GM18508 (cell line): ENCODE measurements around the gene RAD51.

Experiments
- ATAC-seq: cut with Tn5 transposase; IDR thresholded peaks from one replicate; pipeline ENCODE4 v1.9.1; 2021; ENCODE audit warnings: moderate number of reproducible peaks; ENCODE audit not compliant: insufficient read depth, unreplicated experiment

RAD51 gene

DNA sequence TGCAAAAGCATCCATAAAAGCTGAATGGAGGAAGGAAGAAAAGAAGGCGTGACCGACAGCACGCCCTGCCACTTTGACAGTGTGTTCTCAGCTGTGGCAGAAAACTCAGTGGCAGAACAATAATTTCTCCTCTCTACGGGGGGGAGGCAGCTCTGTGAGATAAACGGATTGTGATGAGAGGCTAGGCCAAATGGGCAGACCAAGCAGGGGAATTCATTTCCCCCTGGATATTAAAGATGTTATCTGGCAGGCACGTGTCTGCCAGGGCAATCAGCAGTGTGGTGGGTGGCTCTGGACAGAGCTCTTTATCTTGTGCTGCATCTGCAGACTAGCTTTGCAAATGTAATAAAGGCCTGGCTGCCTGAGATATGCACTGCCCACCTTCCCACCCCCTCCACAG is 62.0 kb downstream of the RAD51 start:
- no peak for ATAC-seq

DNA sequence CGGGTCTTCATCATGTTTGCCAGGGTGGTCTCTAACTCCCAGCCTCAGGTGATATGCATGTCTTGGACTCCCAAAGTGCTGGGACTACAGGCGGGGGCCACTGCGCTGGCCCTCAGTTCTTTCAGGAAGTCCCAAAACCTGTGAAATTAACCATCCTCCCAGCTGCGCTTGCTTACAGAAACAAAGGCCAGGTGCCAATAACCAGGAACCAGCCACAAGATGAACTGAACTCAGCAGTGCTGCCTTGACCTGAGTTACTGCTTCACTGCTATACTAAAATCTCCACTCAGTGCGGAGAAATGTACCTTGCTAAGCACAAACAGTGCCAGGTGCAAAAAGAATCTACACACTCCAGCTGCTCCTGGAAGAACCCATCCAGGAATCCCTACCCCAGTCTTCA is 65.0 kb downstream of the RAD51 start:
- no peak for ATAC-seq

DNA sequence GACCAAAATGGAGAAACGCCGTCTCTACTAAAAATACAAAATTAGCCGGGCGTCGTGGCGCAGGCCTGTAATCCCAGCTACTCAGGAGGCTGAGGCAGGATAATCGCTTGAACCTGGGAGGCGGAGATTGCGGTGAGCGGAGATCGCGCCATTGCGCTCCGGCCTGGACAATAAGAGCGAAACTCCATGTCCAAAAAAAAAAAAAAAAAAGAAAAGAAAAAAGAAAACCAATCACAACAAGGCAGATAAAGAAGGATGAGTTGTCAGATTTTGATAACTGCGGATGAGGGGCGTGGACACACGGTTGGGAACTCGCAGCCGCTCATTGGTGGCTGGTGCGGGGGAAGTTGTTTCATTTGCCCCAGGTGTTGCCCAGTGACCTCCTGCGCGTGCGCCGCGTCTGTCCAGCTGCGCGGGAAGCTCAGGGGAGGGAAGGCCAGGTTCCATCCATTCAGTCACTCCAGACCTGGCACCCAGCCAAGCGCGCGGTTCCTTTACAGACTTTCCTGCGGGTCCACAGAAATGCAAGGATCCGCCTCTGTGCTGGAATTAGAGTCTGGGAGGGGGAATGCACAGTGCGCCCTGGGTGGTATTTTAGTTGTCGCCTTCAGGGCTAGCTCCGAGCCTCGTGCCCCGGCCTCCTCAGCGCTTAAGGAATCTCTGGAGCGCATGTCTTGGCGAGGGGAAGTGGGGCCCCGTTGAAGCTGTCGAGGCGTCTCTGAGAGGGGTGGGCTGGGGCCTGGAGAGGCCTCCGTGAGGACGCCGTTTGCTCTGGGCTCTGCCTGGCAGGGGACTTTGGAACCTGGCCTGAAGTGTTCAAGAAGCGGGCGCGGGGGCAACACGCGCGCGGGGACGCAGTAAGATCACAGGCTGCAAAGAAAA is 68.2 kb downstream of the RAD51 start:
- ATAC-seq = no peak

DNA sequence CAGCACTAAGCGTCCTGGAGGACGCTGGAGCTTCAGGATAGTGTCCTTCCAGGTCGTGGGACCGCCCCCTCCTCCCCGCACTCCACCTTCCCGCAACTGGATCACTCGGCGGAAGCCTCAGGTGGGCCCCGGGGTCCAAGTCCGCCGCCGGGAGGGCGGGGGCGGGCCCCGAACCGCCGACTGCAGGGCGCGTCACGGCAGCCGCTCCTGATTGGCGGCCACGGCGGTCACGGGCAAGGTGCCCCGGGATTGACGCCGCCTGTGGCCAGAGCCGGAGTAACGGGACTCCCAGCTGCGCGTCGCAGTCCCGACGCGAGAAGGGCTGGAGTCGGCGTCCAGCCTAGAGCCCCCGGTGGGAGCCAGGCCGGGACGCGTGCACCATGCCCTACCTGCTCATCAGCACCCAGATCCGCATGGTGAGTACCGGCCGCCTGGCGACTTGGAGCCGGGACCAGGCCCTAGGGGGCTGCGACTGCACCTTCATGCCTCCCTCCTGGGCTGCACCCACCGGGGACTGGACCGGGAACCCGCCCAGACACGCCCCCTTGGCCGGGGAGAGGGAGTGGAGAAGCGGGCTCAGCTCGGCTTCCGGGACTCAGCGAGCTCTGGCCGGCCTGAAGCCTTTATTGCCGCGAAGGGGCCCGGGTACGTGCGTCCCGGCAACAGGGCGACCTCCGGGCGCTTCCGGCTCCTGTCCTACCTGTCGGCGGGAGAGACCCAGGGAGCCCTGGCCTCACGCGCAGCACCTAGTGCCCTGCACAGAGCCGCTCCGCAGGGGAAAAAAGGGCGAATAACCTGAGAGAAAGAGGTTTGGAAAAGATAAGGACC is 69.0 kb downstream of the RAD51 start, which contains the start of gene GCHFR:
Gene GCHFR, plus strand, starts transcription at position 268 of the 828 bp plus-strand sequence. Its CDS starts 113 bp downstream, at position 381.
- no peak for ATAC-seq

DNA sequence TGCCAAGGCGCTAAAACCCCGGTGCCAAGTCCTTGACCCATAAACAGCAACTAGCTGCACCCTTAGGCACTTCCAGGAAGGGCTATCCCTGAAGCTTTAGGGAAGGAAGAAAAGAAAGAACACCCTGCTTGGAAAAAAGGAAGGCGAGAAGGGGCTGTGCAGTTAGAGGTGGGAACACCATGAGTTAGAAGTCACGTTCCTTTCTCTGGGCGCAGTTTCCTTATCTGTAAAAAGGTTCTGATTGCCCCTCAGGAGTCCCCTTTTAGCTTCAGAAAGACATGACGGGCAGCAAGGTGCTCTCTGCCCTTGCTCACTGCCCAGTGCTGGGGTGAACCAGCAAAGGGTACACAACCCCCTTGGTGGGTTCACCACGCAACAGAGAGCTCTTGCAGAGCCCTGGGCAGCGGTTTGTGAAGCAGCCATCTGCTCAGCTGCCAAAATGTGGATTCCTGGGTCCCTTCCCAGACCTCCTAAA is 69.7 kb downstream of the RAD51 start:
- ATAC-seq = no peak

DNA sequence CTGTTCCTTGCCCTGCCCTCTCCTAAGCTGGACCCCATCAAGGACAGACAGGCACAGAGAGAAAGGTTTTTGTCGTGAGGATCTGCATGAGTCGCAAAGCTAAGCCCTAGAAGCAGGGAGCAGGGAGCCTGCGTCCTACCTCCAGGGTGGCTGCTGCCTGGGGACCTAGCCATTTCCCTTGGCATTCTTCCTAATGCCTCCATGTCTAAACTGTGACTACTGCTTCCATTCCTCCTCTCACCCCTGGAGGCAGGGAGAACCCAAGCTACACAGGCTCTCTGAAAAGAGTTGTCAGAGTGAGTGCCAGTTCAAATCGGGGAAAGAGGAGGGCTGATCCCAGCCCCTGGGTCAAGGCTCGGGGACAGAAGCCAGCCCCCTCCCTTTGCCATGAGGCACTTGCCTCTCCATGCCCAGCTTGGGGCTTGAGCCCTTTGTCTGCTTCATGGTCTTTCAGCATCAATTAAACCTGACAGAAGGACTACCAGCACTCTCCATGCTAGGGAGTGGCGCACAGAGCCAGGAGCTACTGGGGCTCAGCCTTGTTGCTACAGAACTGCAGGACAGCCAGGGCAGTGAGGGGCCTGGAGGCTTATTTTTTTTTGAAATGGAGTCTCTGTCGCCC is 71.3 kb downstream of the RAD51 start:
- no peak for ATAC-seq

DNA sequence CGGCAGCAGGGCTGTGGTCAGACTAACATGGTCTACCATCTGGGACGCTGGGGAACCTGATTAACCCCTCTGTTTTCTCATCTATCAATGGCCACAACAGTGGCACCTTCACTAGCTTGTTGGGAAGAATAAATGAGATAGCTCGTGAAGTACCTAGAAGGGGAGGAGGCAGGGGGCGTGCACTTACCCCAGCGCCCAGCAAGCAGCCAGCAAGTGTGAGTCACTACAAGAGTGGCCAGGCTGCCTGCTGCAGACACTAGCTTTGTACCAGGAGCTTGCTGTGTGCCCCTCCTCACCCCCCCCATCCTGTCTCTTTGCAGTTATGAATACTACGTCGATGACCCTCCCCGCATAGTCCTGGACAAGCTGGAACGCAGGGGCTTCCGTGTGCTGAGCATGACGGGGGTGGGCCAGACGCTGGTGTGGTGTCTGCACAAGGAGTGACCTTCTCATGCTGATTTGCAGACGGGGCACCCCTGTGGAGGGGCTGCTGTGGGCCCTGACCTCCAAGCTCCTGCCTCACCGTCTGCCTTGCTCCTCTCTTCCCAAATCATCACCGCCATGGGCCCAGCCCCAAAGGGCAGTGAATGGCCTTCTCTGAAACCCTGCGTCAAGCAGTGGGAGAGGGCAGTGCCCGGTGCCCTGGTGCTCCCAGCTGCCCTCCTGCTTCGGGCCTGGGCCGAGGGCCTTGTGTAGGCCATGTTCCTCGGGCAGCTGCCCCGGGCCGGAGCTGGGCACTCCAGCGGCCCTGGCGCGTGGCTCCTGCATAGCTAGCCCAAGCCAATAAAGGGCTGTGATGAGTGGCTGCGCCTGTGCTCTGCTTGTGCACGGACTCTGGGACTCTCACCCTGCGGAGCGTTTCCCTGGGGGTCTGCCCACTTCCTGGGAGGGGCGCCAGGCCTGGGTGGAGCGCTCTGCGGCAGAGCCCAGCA is 72.2 kb downstream of the RAD51 start:
- ATAC-seq = no peak

DNA sequence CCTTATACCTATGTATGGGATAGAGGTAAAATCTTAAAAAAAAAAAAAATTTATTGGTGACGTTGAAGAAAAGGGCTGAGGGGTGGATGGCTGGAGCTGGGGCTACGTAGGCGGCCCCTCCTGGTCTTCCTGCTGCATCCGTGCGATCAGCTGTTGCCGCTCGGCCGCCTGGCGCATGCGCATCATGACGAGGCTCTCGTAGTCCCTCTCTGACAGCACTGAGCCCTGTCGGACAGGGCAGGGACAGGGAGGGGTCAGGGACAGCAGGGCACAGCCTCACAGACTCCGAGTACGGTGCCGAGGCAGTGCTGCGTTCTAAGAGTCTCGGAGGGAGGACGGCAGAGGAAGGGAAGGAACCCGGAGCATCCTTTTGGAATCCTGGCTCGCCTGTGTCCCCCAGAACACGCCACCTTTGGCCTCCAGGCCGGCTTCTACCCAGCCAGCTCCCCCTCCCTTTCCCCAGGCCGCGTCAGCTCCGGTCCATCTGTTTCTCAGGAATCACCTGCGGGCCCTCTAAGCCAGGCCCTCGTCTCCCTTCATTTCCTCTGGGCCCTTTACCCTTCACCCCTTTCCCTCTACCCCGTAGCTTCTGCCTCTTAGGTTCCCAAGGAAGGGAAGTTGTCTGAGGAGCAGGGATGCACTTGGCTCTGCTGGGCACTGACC is 73.0 kb downstream of the RAD51 start:
- ATAC-seq = no peak

DNA sequence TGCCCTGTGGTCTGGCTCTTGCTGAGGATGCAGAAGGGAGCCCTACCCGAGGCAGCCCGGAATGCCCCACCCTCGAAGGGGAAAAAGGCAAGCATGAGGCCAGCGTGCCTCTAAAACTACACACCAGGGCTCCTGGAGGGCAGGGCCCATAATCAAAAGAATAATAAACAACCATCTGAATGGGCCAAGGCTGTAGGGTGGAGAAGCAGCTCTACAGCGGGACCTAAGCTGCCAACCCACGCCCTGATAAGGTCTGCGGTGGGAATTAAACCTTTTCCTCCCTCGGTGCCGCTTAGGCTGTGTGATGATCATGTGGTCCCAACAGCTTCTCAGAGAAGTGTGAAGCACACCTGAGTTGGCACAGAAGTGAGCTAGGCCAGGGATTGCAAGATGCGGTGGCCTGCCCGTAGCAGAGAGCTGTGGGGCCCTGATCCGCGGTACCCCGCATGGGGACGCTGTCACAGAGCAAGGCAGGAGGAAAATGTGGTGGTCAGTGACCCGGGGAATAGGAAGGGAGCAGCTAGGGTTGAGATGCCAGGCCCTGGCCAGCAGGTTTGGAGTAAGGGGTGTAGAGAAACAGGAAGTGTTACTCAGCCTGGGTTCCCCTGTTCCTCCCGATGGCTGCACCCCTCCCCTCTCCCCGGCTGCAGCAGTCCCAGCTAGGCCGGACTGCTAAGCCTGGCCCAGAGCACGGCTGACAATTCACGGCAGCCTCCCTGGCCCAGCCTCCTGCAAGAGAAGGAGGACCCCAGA is 73.7 kb downstream of the RAD51 start:
- ATAC-seq = no peak

DNA sequence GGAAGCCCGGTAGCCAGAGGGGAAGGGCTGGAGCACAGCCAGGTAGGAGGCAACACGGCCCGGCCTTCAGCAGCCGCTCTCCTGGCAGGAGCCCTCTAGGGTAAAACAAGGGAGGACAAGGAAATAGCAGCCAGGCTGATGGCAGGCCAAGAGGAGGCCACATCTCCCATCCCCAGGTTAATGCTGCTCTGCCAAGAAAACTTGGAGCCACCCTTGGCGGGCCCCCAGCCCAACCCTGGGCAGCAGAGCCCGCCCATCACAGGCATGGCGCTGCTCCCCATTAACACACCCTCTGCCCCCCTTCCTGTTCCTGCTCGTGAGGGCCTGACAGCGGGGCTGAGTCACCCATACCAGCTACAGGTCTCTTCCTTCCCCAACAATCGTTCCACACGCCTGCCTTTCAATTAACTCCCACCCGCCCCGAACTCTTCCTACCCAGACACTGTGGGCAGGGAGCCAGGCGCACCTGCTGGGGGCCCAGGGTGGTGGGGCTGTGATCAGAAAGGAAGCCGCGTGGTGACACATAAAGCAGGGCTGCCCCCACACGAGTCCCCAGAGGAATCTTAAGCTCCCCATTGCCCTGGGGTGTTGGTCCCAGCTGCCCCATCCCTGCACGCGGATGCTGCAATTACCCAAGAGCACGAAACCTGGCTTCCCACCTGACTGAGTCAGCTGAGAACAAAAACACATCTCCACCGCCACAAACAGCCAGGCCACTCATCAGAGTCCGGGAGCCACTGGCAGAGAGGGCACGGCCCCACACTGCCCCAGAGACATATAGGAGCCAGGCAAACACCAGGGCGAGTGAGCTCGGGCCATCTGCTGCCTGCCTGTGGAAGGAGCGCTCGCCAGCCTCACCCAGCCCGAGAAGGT is 74.5 kb downstream of the RAD51 start, which contains the start of gene C15orf62:
Gene C15orf62, plus strand, starts transcription at position 707 of the 873 bp plus-strand sequence. CDS start 516 bp downstream, outside the sequence.
- no peak for ATAC-seq

DNA sequence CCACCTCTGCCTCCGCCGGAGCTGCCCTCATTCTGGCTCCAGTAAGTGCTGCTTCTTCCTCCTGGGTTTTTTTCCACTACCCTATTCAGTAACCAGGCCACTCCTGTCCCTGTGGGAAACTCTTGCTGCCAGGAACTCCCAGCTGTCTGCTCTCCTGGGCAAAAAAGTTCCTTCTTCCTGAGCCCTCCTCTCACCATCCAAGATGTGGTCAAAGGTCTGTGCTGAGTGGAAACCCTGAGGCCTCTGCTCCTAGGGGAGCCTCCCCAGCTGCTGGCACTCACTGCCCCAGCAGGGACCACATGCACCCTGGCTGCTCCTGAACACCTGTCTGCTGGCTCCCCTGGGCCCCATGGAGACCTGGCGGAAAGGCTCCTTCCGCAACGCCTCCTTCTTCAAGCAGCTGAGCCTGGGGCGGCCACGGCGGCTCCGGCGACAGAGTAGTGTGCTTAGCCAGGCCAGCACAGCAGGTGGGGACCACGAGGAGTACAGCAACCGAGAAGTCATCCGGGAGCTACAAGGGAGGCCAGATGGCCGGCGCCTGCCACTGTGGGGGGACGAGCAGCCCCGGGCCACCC is 75.3 kb downstream of the RAD51 start:
- no peak for ATAC-seq

DNA sequence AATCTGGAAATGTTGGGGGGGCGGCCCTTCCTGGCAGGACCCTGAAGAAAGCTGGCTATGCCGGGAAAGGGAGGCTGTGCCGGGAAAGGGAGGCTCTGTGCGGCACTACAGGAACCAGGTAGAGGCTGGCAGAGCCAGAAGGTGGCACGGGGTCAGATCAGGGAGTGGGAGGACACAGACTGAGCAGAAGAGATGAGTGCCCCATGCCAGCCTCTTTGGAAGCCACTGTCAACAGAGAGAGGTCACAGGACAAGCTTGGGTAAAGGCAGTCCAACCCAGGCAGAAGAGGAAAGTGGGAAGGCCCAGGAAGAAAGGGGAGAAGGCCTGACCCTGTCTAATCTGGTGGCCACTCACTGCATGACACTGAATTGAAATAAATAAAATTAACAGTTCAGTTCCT is 76.3 kb downstream of the RAD51 start:
- no peak for ATAC-seq

DNA sequence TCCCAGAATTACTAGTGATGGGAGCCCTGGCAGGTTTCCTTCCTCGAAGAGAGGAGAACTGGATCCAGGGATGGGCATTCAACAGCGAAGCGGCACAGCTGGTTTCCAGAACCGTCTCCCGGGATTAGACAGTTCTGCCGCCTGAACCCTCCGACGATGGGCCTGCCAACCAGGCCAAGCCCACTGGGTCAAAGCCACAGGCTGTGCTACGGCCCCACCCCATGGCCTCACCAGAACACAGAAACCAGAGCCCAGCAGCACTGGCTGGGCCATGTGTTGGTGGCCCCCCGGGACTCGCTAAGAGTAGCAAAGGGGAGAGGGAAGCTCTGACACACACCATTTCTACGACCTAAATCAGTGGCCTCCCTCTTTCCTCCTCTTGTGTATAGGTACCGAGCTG is 77.0 kb downstream of the RAD51 start:
- no peak for ATAC-seq

DNA sequence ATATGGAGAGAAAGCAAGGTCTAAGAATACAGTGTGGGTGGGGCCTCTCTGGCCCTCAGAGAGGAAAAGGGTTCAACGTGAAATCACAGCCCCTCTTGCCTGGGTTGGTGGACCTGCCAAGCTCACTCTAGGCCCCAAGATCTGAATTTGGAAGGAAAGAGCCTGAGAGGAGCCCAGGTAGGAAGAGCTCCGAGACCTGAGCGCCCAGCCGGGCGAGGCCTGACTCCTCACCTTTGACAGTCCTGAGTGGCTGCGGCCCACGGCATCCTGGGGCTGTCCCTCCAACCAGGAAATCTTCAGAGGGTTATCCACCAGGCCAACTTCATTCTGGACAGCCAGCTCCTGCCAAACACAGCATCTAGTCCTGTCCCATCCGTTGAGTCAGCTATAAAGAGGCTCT is 78.5 kb downstream of the RAD51 start:
- ATAC-seq = no peak

DNA sequence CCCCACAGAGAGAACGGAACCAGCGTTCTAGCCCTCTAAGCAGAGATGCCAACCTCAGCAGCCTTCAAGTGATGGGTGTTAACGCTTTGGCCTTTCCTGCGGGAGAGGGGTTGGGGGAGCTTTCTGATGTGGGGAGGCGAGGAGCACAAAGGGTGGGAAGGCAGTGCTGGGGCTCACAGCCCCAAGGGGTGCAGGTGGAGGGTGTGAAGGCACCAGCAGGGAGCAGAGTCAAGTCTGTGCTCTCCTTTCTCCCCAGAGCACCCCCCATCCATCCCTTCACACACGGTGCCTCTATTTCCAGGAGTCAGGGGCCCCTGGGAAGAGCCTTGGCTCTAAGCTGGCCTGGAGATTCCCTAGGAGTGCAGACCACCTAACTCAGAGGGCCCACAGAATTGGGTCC is 78.9 kb downstream of the RAD51 start:
- no peak for ATAC-seq

DNA sequence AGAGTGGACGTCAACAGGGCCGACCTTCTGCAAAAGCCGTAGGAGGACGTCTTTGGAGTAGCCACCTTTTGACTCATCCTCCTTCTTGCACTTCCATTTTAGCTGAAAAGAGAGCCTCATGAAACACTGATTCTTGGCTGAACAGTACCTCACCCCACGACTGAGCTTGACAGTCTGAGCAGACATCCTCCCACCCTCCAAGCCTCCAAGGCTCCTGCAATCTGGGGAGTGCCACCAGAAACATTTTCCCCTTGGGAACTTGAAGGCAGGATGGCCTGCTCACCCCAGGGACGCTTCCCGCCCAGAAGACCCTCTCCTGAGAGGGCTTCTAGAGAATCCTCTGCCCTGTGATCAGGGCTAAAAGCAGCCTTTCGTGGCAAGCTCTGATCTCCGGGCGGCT is 80.0 kb downstream of the RAD51 start:
- ATAC-seq = no peak
